ENCODE measurements around the gene TDRD1.

GRCh38 chr10:114274616-114275453, 95.7 kb downstream of the TDRD1 start:
- TF ChIP-seq CTCF (IDR thresholded peaks at IDR 0.05), result no peak
- TF ChIP-seq POLR2A (IDR thresholded peaks at IDR 0.05), result no peak

Data from esophagus squamous epithelium (tissue), 4 donors.